GM10266 (cell line): ENCODE data around the gene NPAS3.

Source experiments
- DNase-seq: peaks from one replicate; pipeline ENCODE4 v3.0.0; 2012; ENCODE audit errors: extremely low spot score
- CTCF ChIP-seq: IDR thresholded peaks from 2 replicates; pipeline ENCODE4 v1.5.1; 2012; ENCODE audit warnings: mild to moderate bottlenecking, low read depth; ENCODE audit not compliant: control insufficient read depth, insufficient read depth; ENCODE audit errors: missing control alignments

The NPAS3 gene

GRCh38 chr14:33510991-33511390, 572.3 kb downstream of the NPAS3 start:
- TF ChIP-seq CTCF = no peak
- DNase-seq = no peak

- no peak for DNase-seq
- no peak for TF ChIP-seq CTCF
Measured at GRCh38 chr14:33511851-33512640, 573.4 kb downstream of the NPAS3 start.

GRCh38 chr14:33515441-33515840, 576.8 kb downstream of the NPAS3 start:
- DNase-seq = no peak
- no peak for TF ChIP-seq CTCF

- no peak for TF ChIP-seq CTCF
- DNase-seq = no peak
Measured at GRCh38 chr14:33515899-33516298, 577.2 kb downstream of the NPAS3 start.

GRCh38 chr14:33516898-33517436, 578.3 kb downstream of the NPAS3 start:
- no peak for TF ChIP-seq CTCF
- DNase-seq = no peak

- TF ChIP-seq CTCF = no peak
- no peak for DNase-seq
Measured at GRCh38 chr14:33521192-33521591, 582.5 kb downstream of the NPAS3 start.

GRCh38 chr14:33524244-33524643, 585.6 kb downstream of the NPAS3 start:
- no peak for DNase-seq
- TF ChIP-seq CTCF = no peak
